AG09309 (cell line): ENCODE measurements around the gene ZBED4.

ENCODE experiments used
- DNase-seq: peaks from one replicate; pipeline ENCODE4 v3.0.0-alpha.2; 2010; ENCODE audit warnings: low read depth
- H3K4me3 ChIP-seq: 2 replicates; pipeline ENCODE4 v1.5.1; 2011; ENCODE audit warnings: mild to moderate bottlenecking, low read depth, low read length, moderate library complexity; ENCODE audit not compliant: control insufficient read depth
- CTCF ChIP-seq: IDR thresholded peaks from 2 replicates; pipeline ENCODE4 v1.5.1; 2011; ENCODE audit warnings: mild to moderate bottlenecking, low read depth, low read length, inconsistent platforms; ENCODE audit not compliant: insufficient read depth, control insufficient read depth; ENCODE audit errors: missing control alignments

The ZBED4 gene

GRCh38 chr22:49903322-49904039 lies 49.8 kb downstream of the ZBED4 start:
- DNase-seq, result no peak
- TF ChIP-seq CTCF, result no peak
- H3K4me3 ChIP-seq, result no peak overlapping the region

GRCh38 chr22:49904040-49904369 lies 50.4 kb downstream of the ZBED4 start:
- no peak for TF ChIP-seq CTCF
- DNase-seq, result no peak

GRCh38 chr22:49905465-49905864 lies 51.8 kb downstream of the ZBED4 start:
- no peak for TF ChIP-seq CTCF
- no peak for DNase-seq
- no peak overlapping the region for H3K4me3 ChIP-seq

More at GRCh38 chr22:49904040-49904369, 50.4 kb downstream of the ZBED4 start:
- no peak overlapping the region for H3K4me3 ChIP-seq

GRCh38 chr22:49906071-49906798 lies 52.6 kb downstream of the ZBED4 start:
- no peak for DNase-seq
- TF ChIP-seq CTCF, result no peak
- no peak overlapping the region for H3K4me3 ChIP-seq

- no peak for TF ChIP-seq CTCF
- DNase-seq, result no peak
- no peak overlapping the region for H3K4me3 ChIP-seq
Measured at GRCh38 chr22:49906799-49907290, 53.2 kb downstream of the ZBED4 start.

GRCh38 chr22:49907807-49908206 lies 54.2 kb downstream of the ZBED4 start:
- no peak overlapping the region for H3K4me3 ChIP-seq
- no peak for DNase-seq
- no peak for TF ChIP-seq CTCF
